Activated T-cell treated with anti-CD3 and anti-CD28 coated beads for 1 hour (primary cell): ENCODE data around the gene ZCCHC4.

Experiments
- DNase-seq: peaks from one replicate; pipeline ENCODE4 v3.0.0-alpha.2; 2020; ENCODE audit warnings: low read depth

ZCCHC4 gene

GRCh38 chr4:25312496-25313200 is at the start of gene ZCCHC4:
TSS of gene ZCCHC4 (plus strand) at chr4:25312774. CDS start at chr4:25312810, 36 bp downstream.
- peak; percentile 89 for DNase-seq

- DNase-seq, result no peak
Observed at GRCh38 chr4:25271866-25272265, 40.7 kb upstream of the ZCCHC4 start.

DNA sequence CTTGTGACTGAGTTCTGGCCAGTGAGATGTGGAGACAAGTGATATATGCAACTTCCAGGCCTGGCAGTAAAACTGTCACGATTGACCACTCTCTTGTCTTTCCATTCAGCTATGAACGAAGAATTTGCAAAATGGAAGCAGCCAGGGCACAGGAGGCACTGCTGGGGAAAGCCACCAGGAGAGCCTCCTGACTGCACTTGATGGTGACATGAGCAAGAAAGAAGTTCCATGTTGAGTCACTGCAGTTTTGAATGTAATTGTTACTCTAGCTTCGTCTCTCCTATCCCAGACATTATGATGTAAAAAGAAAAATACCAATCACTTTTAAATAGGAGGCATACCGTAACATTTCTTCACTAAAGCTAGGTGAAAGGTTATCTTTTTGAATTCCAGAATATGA is 32.4 kb upstream of the ZCCHC4 start:
- DNase-seq, result no peak

DNA sequence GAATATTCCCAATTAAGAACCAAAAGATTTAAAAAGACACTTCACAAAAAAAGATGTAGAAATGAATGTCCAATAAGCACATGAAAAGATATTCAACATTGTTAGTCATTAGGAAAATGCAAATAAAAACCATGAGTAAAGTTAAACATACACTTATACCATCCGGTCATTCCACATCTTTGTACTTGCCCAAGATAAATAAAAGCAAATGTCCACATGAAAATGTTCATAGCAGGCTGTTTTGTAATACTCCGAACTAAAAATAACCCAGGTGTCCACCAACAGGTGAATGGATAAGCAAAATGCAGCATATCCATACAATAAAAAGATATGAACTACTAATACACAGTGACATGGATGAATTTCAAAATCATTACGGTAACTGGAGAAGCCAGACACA is 28.6 kb upstream of the ZCCHC4 start:
- no peak for DNase-seq

GRCh38 chr4:25284466-25284865 is 28.1 kb upstream of the ZCCHC4 start:
- DNase-seq, result no peak

- DNase-seq, result no peak
Observed at GRCh38 chr4:25290490-25291067, 22.0 kb upstream of the ZCCHC4 start.

- DNase-seq, result no peak
Observed at GRCh38 chr4:25291158-25291733, 21.3 kb upstream of the ZCCHC4 start.

DNA sequence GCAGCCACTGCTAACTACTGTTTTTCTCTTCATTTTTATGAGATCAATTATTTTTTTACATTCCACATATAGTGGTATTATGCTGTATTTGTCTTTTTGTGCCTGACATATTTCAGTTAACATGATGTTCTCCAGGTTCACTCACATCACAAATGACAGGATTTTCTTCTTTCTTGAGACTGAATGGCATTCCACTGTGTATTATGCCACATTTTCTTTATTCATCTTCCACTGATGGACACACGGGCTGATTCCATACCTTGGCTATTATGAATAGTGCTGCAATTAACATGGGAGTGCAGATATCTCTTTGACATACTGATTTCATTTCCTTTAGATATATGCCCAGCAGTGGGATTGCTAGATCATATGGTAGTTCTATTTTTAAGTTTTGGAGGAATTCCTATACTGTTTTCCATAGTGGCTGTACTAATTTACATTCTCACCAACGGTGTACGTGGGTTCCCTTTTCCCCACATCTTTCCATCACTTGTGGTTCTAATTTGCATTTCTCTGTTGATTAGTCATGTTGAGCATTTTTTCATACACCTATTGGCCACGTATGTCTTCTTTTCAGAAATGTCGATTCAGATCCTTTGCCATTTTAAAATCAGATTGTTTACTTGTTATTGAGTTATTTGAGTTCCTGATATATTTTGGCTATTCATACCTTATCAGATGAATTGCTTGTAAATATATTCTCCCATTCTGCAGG is 14.9 kb upstream of the ZCCHC4 start:
- no peak for DNase-seq

DNA sequence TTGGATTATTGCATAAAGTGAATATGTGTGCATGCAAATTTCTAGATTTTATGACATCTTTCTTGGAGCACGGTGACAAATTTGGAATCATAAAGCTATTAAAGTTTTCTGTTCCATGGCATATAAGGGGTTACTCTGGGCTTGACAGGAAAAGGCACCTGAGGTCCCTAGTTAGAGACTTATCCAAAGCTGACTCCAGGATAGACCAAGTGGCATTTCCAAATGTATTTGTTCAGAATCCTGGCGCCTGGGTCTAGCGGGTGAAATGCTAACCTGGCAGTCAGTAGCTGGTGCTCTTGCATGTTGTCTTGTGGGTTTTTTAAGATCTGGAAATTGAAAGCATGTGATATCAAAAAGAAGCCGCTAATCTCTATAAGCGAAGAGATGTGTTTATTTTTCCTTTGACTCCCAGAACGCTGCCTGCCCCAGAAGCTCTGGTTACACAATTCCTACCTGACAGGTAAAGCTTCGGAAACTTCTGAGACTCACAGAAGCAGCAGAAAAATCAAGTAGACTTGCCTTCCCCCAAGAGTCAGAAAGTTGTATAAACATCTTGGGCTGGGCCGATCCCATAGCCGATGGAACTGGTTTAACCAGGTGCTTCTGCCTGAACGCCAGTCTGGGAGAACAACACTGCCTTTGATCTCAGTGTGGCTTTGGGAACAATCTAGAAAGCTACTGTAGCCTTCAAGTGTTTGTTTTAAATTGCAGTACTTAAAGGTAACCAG is 12.9 kb upstream of the ZCCHC4 start:
- no peak for DNase-seq

DNA sequence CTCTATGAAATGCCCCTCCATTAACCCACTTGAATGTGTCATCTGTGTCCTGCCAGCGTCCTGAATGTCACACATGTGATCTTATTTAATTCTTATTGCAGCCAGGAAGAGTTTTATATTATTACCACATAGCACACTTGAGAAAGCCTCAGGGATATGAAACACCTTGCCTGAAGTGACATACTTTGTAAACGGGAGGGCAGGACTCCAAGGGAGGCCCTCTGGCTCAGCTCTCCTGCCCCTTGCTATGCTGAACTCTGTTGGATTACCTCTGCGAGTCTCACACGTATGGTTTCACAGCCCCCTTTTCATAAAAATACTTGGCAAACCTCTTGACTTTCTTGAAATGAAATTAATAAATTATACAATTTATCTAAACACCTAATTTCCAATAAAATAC is 11.1 kb upstream of the ZCCHC4 start:
- no peak for DNase-seq

DNA sequence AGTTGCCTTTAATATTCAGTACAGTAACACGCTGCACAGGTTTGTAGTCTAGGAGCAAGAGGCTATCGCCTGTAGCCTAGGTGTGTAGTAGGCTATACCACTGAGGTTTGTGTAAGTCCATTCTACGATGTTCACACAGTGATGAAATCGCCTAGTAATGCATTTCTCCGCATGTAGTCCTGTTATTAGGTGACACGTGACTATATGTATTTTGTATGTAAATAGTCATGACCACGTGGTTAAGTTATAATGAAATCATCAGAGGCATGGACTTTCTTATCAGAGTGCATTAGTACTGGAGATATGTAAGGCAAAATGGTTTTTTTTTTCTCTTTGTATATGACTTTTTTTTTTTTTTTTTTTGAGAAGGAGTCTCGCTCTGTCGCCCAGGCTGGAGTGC is 9.9 kb upstream of the ZCCHC4 start:
- DNase-seq, result no peak

- DNase-seq, result no peak
Observed at GRCh38 chr4:25303578-25303977, 9.0 kb upstream of the ZCCHC4 start.

- DNase-seq, result no peak
Observed at GRCh38 chr4:25306518-25307057, 6.0 kb upstream of the ZCCHC4 start.

DNA sequence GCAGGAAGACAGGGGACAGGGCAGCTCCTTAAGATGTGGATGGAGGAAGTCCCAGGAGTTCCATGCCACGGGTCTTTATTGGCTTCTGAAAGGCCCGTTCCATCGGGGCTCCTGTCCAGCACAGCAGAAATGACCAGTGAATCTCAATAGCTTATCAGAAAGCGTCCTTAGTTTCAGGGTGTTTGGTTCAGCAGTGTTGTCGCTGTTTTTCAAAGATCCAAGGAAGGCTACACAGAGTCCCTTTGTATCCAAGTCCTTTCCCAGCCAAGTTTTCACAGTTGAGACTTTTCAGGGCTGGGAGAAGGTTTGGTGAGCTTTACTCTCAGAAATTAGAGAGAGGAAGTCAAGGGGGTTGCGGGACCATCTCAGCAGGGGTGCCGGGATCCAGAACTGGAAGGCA is 5.0 kb upstream of the ZCCHC4 start:
- no peak for DNase-seq

DNA sequence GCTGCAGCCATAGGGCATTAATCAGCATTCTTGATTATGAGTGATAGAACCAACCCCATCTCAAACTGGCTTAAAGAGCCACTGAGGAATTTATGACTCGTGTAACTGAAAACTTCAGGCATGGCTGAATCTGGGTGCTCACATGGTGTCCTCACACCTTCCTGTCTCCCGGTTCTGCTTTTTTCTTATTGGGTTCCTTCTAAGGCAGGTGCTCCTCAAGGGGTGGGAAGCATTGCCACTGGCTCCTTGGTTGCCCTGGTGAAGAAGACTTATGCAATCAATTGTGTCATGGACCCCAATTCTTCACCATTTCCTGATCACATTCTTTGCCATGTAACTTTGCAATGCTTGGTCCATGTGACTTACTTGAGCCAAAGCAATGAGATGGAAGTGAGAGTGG is 4.3 kb upstream of the ZCCHC4 start:
- no peak for DNase-seq

GRCh38 chr4:25308761-25309160 is 3.8 kb upstream of the ZCCHC4 start:
- no peak for DNase-seq

- DNase-seq, result no peak
Observed at GRCh38 chr4:25310066-25310802, 2.3 kb upstream of the ZCCHC4 start.

DNA sequence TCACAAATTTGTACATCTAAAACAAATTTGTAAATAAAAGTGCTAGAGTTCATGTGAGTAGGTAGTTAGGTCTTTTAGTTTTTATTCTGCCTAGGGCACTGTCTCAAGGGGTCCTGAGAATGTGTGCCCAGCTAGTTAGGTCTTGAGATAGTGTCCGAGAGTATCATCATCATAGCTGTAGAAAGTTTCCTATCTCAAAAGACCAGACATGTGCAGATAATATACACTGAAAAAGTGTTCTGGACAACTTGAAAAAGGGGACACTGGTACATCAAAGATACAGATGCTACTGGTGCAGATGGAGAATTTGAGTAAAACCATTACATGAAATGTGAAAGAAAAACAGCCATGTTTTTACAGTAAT is 1.8 kb upstream of the ZCCHC4 start:
- DNase-seq, result no peak

DNA sequence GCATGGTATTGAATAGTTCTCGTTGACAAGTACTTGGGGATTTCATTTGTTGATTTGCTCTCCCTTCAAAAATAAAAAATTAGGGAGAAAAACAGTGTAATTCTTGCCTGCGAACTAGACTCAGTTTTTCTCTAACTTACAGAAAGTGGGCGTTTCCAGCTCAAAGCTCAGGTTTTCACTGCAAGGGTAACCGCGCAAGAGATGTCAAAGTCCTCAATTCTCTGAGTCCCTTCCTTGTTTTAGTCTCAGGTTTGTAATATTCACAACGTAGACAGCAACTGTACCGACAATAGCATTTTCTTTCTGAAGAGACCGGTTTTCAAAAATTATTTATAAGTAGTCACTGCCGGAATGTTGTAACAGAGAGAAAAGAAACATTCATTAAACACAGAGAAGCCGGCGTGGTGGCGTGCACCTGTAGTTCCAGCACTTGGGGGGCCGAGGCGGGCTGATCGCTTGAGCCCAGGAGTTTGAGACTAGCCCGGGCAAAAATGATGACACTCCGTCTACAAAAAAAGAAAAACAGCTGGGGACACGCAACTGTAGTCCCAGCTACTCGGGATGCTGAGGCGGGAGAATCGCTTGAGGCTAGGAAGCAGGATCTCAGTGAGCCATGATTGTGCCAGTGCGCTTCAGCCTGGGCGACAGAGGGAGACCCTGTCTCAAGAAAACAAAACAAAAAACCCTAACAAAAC is 774 bp downstream of the ZCCHC4 start:
- no peak for DNase-seq

GRCh38 chr4:25320336-25320735 is 7.8 kb downstream of the ZCCHC4 start:
- no peak for DNase-seq

- DNase-seq, result no peak
Observed at GRCh38 chr4:25320773-25321172, 8.2 kb downstream of the ZCCHC4 start.
